Calu3 (cell line): ENCODE data around the gene VEGFD. TPM values are rescaled to one million over a fixed set of nuclear protein-coding genes. Genes with fewer than 3 reads are reported as not detected.

Source experiments
- BruUV-seq: library from RNA; stranded (reverse); fragments of 400-500 nt; replicated peaks from 2 replicates; lab custom pipeline; 2021; lab: Mats Ljungman, UMichigan
- CTCF ChIA-PET: fragments of 300-600 bp; sonication (Branson Sonifier 250); formaldehyde crosslinking; loops from one replicate; lab custom pipeline; 2022; ENCODE audit warnings: antibody characterized with exemption; lab: Charles Lee
- DNase-seq: peaks from one replicate; pipeline ENCODE4 v3.0.0; 2022
- H3K27ac Mint-ChIP-seq: one replicate; pipeline ENCODE4 v1.8.0; 2022; ENCODE audit warnings: mixed read lengths; ENCODE audit not compliant: unreplicated experiment
- H3K27me3 Mint-ChIP-seq: one replicate; pipeline ENCODE4 v1.8.0; 2022; ENCODE audit warnings: mixed read lengths; ENCODE audit not compliant: unreplicated experiment
- H3K36me3 Mint-ChIP-seq: one replicate; pipeline ENCODE4 v1.8.0; 2022; ENCODE audit warnings: mild to moderate bottlenecking, moderate library complexity, mixed read lengths; ENCODE audit not compliant: insufficient read depth, unreplicated experiment
- H3K4me1 Mint-ChIP-seq: one replicate; pipeline ENCODE4 v1.8.0; 2022; ENCODE audit warnings: mild to moderate bottlenecking, low read depth, mixed read lengths; ENCODE audit not compliant: unreplicated experiment
- H3K4me3 Mint-ChIP-seq: one replicate; pipeline ENCODE4 v1.8.0; 2022; ENCODE audit warnings: mild to moderate bottlenecking, low read depth, moderate library complexity, mixed read lengths; ENCODE audit not compliant: unreplicated experiment
- H3K9me3 Mint-ChIP-seq: one replicate; pipeline ENCODE4 v1.8.0; 2022; ENCODE audit warnings: low read depth, mixed read lengths; ENCODE audit not compliant: unreplicated experiment
- CTCF ChIP-seq: fragments of 200-600 bp; IDR thresholded peaks from one replicate; pipeline ENCODE4 v1.8.0; 2022; ENCODE audit warnings: antibody characterized with exemption; ENCODE audit not compliant: unreplicated experiment
- intact Hi-C: fragments of 100-400 bp; cut with micrococcal nuclease; formaldehyde crosslinking; loops from one replicate; pipeline ENCODE4 v1.10.0; 2022; ENCODE audit not compliant: unreplicated experiment
- total RNA-seq: library from RNA; stranded (reverse); gene quantifications from 2 replicates; pipeline ENCODE4 v1.2.3, GENCODE V29; 2022

Gene VEGFD
- total RNA-seq, 1 experiment from 2014 or later: 0.97 TPM

- BruUV-seq: no TSS peak
- no peak for DNase-seq
- Mint-ChIP-seq H3K36me3 (no peaks in the 10 kb centered on the region), H3K4me3 (no peak overlapping the region), H3K4me1 (no peaks in the 10 kb centered on the region), H3K27ac (no peak overlapping the region), H3K27me3 (no peaks in the 10 kb centered on the region), H3K9me3 (no peaks in the 10 kb centered on the region)
- CTCF ChIA-PET: interaction anchor here (0.6 kb wide), 1 partner anchor 656 kb away, joined by 3 read pairs; no protein-coding TSS in a partner anchor
- intact Hi-C loops: no loop called here
- no peak for TF ChIP-seq CTCF
These were observed 24.5 kb downstream of the VEGFD start for GRCh38 chrX:15359701-15360100.

- CTCF ChIA-PET: interaction anchor here (0.7 to 0.9 kb wide), 2 partner anchors 11 to 255 kb away, joined by 3 to 8 read pairs; no protein-coding TSS in a partner anchor
- no peak for DNase-seq
- no TSS peak for BruUV-seq
- H3K4me1 Mint-ChIP-seq: no peaks in the 10 kb centered on the region
- no peak for TF ChIP-seq CTCF
- no peaks in the 10 kb centered on the region for H3K36me3 Mint-ChIP-seq
- no peak overlapping the region for H3K4me3 Mint-ChIP-seq
- intact Hi-C loops: no loop called here
- no peaks in the 10 kb centered on the region for H3K9me3 Mint-ChIP-seq
- no peak overlapping the region for H3K27ac Mint-ChIP-seq
- H3K27me3 Mint-ChIP-seq: no peaks in the 10 kb centered on the region
These were observed 25.7 kb downstream of the VEGFD start for GRCh38 chrX:15358533-15358932.

GRCh38 chrX:15356444-15356843 lies 27.8 kb downstream of the VEGFD start:
- Mint-ChIP-seq H3K27me3 (no peaks in the 10 kb centered on the region), H3K9me3 (no peaks in the 10 kb centered on the region), H3K4me1 (no peaks in the 10 kb centered on the region), H3K4me3 (no peak overlapping the region), H3K36me3 (no peaks in the 10 kb centered on the region), H3K27ac (no peak overlapping the region)
- intact Hi-C loops: no loop called here
- BruUV-seq: no TSS peak
- no peak for TF ChIP-seq CTCF
- CTCF ChIA-PET: no interaction called here
- DNase-seq: no peak

- intact Hi-C loops: no loop called here
- no TSS peak for BruUV-seq
- Mint-ChIP-seq H3K9me3 (no peaks in the 10 kb centered on the region), H3K4me1 (no peaks in the 10 kb centered on the region), H3K27me3 (no peaks in the 10 kb centered on the region), H3K27ac (no peak overlapping the region), H3K4me3 (no peak overlapping the region), H3K36me3 (no peaks in the 10 kb centered on the region)
- CTCF ChIA-PET: interaction anchor here (0.7 kb wide), 1 partner anchor 14 kb away, joined by 3 read pairs; no protein-coding TSS in a partner anchor
- TF ChIP-seq CTCF: no peak
- no peak for DNase-seq
These were observed 33.8 kb downstream of the VEGFD start for GRCh38 chrX:15350329-15350996.
